NCI-H1436 treated with DMSO at 0.1 percent for 48 hours (cell line): Measurements from ENCODE around the gene PARP3.

ENCODE experiments used
- DNase-seq: peaks from one replicate; lab custom pipeline; 2025; lab: John Stamatoyannopoulos, UW

PARP3 gene

GRCh38 chr3:51948016-51948580, 5.9 kb downstream of the PARP3 start:
- no peak for DNase-seq

GRCh38 chr3:51949121-51949520, 7.0 kb downstream of the PARP3 start:
- no peak for DNase-seq

- no peak for DNase-seq
Observed at GRCh38 chr3:51950899-51951298, 8.7 kb downstream of the PARP3 start.

- no peak for DNase-seq
Observed at GRCh38 chr3:51953445-51953844, 11.3 kb downstream of the PARP3 start.

GRCh38 chr3:51954105-51954504, 11.9 kb downstream of the PARP3 start:
- DNase-seq: no peak

GRCh38 chr3:51954713-51955112, 12.6 kb downstream of the PARP3 start:
- no peak for DNase-seq

GRCh38 chr3:51955175-51955892, 13.2 kb downstream of the PARP3 start, which contains the start of gene GPR62:
GPR62 (plus strand) TSS chr3:51955381; CDS start chr3:51955653, 272 bp downstream.
- no peak for DNase-seq

GRCh38 chr3:51955893-51956770, 14.0 kb downstream of the PARP3 start:
- no peak for DNase-seq

- DNase-seq: no peak
Observed at GRCh38 chr3:51957520-51958205, 15.5 kb downstream of the PARP3 start.

GRCh38 chr3:51958603-51959521, 16.7 kb downstream of the PARP3 start:
- no peak for DNase-seq

- DNase-seq: no peak
Observed at GRCh38 chr3:51959651-51960050, 17.5 kb downstream of the PARP3 start.

- DNase-seq: no peak
Observed at GRCh38 chr3:51960386-51960785, 18.2 kb downstream of the PARP3 start.

- DNase-seq: no peak
Observed at GRCh38 chr3:51961011-51961410, 18.8 kb downstream of the PARP3 start.

- DNase-seq: no peak
Observed at GRCh38 chr3:51961602-51962569, 19.7 kb downstream of the PARP3 start.

GRCh38 chr3:51962854-51963530, 20.8 kb downstream of the PARP3 start:
- DNase-seq: no peak

GRCh38 chr3:51963951-51964451, 21.8 kb downstream of the PARP3 start:
- DNase-seq: no peak

- no peak for DNase-seq
Observed at GRCh38 chr3:51964521-51964920, 22.4 kb downstream of the PARP3 start.

GRCh38 chr3:51966016-51966415, 23.9 kb downstream of the PARP3 start:
- DNase-seq: no peak

- DNase-seq: no peak
Observed at GRCh38 chr3:51966486-51966885, 24.3 kb downstream of the PARP3 start.
